GM19043 (cell line): ENCODE results near the gene IMMP1L.
"Not testable (repeated sequence)": the region's sequence is repeated elsewhere in the genome, so short reads cannot be mapped to it uniquely, and the experiment has no call there.

ENCODE experiments used
- ATAC-seq: cut with Tn5 transposase; IDR thresholded peaks from one replicate; pipeline ENCODE4 v1.9.1; 2021; ENCODE audit warnings: low read depth; ENCODE audit not compliant: unreplicated experiment

Gene IMMP1L, protein sequence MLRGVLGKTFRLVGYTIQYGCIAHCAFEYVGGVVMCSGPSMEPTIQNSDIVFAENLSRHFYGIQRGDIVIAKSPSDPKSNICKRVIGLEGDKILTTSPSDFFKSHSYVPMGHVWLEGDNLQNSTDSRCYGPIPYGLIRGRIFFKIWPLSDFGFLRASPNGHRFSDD

GRCh38 chr11:31509429-31510345, at the start of gene IMMP1L, which contains the start of gene ELP4:
Gene IMMP1L, minus strand, starts transcription at chr11:31509622. Its CDS starts 46,346 bp downstream, at chr11:31463276.
Gene ELP4, plus strand, starts transcription at chr11:31509767. Its CDS starts 18 bp downstream, at chr11:31509785.
- ATAC-seq: peak; percentile 100

DNA sequence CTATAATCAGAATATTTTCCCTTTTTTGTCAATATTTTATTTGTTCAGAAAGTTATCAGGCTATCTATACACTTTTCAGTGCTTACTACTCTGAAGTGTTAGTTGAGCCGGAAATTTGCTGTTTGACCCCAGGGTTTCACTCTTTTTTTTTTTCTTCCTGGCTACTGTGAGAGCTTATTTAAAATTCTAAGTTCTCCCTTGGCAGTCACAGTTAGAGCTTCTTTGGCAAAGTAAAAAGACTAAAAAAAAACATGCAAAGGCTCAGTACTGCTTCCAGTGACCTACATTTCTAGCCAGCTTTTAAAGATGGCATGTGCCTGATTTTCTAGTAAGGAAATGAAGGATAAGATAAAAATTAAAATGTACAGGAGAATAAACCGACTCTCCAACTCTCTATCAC, 48.6 kb upstream of the IMMP1L start:
- no peak for ATAC-seq

DNA sequence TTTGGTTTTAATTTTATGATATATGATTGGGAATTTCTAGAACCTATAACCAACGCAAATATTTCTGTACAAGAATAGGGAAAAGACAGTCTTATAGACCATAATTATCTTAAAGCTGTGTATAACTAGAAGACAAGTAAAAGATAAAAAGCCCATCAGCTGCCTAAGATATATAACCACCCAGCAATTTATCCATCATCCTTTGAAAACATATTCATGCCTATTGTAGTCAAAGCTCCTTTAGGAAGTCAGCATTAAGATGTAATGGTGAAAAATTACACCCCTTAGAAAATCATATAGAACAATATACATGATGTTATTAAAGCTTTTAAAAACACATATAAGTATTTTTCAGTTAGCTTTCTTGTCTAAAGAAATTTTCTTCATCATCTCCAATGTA, 46.5 kb upstream of the IMMP1L start:
- ATAC-seq: no peak

DNA sequence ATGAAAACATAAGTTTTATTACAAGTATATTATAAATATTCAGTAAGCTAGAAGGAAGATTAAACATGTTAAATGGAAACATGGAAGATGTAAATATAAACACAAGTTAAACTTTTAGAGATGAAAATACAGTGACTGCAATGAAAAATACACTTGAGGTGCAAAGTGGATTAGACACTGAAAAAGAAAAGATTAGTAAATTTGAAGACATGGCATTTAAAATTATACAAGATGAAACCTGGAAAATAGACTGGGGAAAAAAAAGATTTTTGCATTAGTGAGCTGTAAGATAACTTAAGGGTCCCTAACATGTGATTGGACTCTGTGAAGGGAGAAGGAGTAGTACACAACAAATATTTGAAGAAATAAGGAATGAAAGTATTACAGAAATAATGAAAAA, 33.4 kb upstream of the IMMP1L start:
- ATAC-seq: no peak

DNA sequence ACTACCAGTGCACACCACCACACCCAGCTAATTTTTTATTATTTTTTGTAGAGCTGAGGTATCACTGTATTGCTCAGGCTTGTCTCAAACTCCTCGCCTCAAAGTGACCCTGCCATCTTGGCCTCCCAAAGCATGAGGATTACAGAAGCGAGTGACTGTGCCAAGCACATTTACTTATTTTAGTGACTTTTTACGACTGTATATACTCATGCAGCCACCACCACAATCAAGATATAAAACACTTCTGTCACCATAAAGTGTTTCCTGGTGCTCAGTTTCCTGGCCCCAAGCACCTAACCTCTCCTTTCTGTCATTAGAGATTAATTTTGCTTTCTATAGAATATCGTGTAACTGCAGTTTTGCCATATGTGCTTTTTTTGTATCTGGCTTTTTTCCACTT, 26.1 kb upstream of the IMMP1L start:
- no peak for ATAC-seq

GRCh38 chr11:31531293-31531692, 21.9 kb upstream of the IMMP1L start:
- ATAC-seq: no peak

DNA sequence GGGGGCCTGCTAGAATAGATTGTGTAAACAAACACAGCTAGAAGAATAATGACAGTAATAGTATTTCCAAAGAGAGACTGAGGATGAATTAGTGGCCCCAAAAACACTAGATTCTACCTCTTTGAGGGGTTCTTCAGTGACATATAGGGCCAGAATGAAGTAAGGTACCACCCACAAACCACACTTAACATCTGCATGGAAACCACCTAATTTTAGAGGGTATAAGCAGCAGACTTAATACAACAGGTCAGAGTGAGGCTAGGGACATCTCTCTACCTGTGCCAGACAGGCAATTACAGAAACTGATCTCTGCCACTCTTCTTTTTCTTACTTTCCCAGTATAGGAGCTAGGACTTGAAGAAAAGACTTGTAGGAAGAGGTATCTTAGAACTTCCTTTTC, 20.3 kb upstream of the IMMP1L start:
- no peak for ATAC-seq

DNA sequence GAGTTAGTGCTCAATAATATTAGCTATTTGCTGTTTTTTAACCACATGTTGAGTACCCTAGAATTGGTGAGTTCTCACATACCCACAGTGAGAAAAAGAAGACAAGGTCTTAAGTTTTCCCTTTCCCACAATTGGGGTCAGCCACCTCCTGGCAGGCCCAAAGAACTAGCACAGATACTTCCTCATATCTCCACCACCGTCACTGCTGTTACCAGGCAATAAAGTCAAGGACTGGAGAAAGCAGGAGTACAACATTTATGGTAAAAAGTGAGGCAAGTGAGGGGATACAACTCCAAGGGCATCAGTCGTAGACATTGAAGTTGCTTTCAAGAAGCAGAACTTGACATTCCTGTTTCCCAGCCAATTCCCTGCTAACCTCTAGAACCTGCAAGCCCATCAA, 19.8 kb upstream of the IMMP1L start:
- no peak for ATAC-seq

GRCh38 chr11:31521497-31522150, 12.2 kb upstream of the IMMP1L start:
- no peak for ATAC-seq

- ATAC-seq: no peak
Measured at GRCh38 chr11:31512117-31512516, 2.7 kb upstream of the IMMP1L start.

DNA sequence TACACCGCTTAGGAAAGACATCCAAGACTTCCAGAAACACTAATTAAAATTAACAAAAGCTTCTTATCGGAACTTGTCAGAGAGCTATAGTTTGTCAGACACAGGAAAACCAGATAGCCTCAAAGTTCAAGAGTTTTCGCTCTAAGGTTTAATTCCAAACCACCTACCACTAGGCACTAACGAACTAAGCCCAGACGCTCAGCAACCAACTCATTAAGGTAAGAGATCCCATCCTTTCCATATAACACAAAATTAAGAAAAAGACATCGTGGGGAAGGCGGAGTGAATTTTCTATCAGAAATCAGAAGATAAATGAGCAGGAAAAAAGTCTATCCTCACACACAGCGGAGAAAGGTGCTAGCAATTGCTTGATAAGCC, 382 bp downstream of the IMMP1L start:
- peak; percentile 9 for ATAC-seq

DNA sequence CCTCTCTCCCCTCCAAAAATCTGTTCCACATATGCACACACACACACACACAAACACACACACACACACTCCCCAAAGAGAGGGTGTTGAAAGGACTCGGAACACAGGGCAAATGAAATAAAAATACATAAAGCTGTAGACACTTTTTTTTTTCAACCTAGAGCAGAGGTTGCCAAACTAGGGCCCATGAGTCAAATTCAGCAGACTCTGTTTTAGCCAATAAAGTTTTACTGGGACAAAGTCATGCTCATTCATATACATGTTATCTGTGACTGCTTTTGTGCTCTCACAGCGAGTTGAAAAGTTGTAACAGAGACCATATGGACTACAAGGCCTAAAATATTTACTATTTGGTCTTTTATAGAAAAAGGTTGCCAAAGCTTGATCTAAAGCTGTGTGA, 8.9 kb downstream of the IMMP1L start:
- no peak for ATAC-seq

- ATAC-seq: no peak
Measured at GRCh38 chr11:31499576-31500178, 9.7 kb downstream of the IMMP1L start.

- not testable (repeated sequence) for ATAC-seq
Measured at GRCh38 chr11:31493762-31494161, 15.7 kb downstream of the IMMP1L start.

GRCh38 chr11:31493235-31493634, 16.2 kb downstream of the IMMP1L start:
- no peak for ATAC-seq

GRCh38 chr11:31492320-31492913, 17.0 kb downstream of the IMMP1L start:
- ATAC-seq: no peak

DNA sequence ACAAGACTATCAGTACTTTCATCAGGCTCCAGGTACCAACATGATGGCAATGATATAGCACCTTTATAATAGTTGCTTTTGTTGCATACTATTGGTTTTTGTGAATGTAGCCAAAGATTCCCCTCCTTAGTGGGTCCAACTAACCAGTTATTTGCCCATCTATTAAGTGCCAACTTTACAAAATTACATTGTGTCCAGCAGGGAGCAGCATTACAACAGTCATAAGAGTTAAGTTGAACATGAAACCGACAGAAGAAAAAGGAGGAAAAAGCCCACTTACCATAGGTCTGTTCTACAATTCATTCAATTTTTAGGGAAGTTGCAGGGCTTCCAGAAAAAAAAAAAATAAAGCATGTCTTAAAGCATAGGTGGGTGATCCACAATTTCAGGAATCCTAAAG, 21.6 kb downstream of the IMMP1L start:
- no peak for ATAC-seq

DNA sequence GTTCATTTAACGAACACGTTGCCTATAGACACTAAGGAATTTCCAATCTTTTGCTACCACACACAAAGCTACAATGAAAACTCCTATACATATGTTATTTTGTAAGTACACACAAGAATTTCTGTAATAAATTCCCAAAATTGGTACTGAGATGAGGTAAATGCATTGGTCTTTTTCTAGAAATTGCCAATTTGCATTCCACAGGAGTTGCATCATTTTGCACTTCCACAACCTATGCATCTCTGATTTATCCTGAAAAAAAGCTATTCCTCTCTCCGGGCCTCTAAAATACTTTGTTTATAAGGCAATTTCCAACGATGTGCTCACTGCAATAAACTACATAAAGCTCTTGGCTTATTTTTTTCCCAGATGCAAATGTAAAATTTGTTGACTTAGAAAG, 24.9 kb downstream of the IMMP1L start:
- no peak for ATAC-seq

GRCh38 chr11:31480930-31481329, 28.5 kb downstream of the IMMP1L start:
- ATAC-seq: no peak

DNA sequence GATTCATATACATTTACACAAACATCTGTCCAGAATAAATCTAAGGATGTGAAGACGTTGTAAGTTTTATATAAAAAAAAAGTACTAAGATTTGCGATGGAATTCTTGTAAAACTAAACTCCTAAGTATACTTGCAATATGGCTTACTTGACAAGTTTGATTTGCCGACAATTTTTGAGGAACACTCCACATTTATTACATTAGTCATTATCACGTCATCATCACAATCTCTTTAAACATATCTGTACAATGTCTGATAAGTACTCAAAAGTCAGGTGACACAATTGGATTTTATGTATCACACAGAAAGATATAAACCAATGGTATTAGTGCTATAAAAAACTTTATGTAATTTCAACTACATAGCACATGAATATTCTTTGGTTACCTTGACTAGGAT, 30.4 kb downstream of the IMMP1L start:
- ATAC-seq: no peak

- no peak for ATAC-seq
Measured at GRCh38 chr11:31478223-31478590, 31.2 kb downstream of the IMMP1L start.
